Uterus (tissue), 2 donors: ENCODE data around the gene EXOSC7.

ENCODE experiments used
- CTCF ChIP-seq, 4 experiments: fragments of 200-600 bp in 2 of 4; fragments of 450-650 bp in 2 of 4; sonication (generic) in 2 of 4; IDR thresholded peaks; one replicate each; pipeline ENCODE4 v1.5.1; 2016 to 2019; ENCODE audit warnings: antibody characterized with exemption in 4 of 4, mild to moderate bottlenecking in 2 of 4, moderate library complexity in 1 of 4
- POLR2A ChIP-seq, 2 donors: fragments of 450-650 bp; IDR thresholded peaks; one replicate each; pipeline ENCODE4 v1.6.1; 2016; ENCODE audit warnings: antibody characterized with exemption in 2 of 2, mild to moderate bottlenecking in 1 of 2, moderate library complexity in 1 of 2

- no peak for TF ChIP-seq CTCF (IDR thresholded peaks at IDR 0.05)
- no peak for TF ChIP-seq POLR2A (IDR thresholded peaks at IDR 0.05)
Observed at GRCh38 chr3:45003406-45003805, 27.4 kb downstream of the EXOSC7 start.
